Liver (tissue), 9 donors: ENCODE measurements around the gene SCO2. TPM values are rescaled to one million over a fixed set of nuclear protein-coding genes. Genes with fewer than 3 reads are reported as not detected.
A peak's percentile ranks its signal among the peaks of the same experiment; 100 is the strongest.
"Not testable (repeated sequence)": the region's sequence is repeated elsewhere in the genome, so short reads cannot be mapped to it uniquely, and the experiment has no call there.

ENCODE experiments used
- DNase-seq: peaks from one replicate; pipeline ENCODE4 v3.0.0-alpha.2; 2017; ENCODE audit warnings: low spot score
- H3K27ac ChIP-seq, 2 donors: one replicate each; pipeline ENCODE4 v1.7.0; 2013; ENCODE audit warnings: inconsistent platforms in 2 of 2, low read length in 2 of 2, control low read depth in 1 of 2, low read depth in 1 of 2, mild to moderate bottlenecking in 1 of 2
- H3K27me3 ChIP-seq, 4 donors: one replicate each; pipeline versions ENCODE4 v1.6.1 to v1.7.0; 2013; ENCODE audit warnings: low read length in 3 of 4, inconsistent platforms in 1 of 4, mild to moderate bottlenecking in 1 of 4, moderate library complexity in 1 of 4; ENCODE audit not compliant: control insufficient read depth in 4 of 4, insufficient read depth in 4 of 4
- H3K36me3 ChIP-seq, 4 donors: one replicate each; pipeline versions ENCODE4 v1.6.1 to v1.7.0; 2013; ENCODE audit warnings: low read length in 3 of 4, mild to moderate bottlenecking in 3 of 4, low read depth in 1 of 4, moderate library complexity in 1 of 4; ENCODE audit not compliant: control insufficient read depth in 4 of 4, insufficient read depth in 3 of 4
- H3K4me1 ChIP-seq, 4 donors: one replicate each; pipeline versions ENCODE4 v1.6.1 to v1.7.0; 2013; ENCODE audit warnings: low read length in 3 of 4, mild to moderate bottlenecking in 3 of 4, moderate library complexity in 1 of 4; ENCODE audit not compliant: control insufficient read depth in 4 of 4, insufficient read depth in 4 of 4
- H3K4me3 ChIP-seq, 3 donors: one replicate each; pipeline versions ENCODE4 v1.6.1 to v1.7.0; 2013; ENCODE audit warnings: low read length in 3 of 3, control low read depth in 1 of 3, low read depth in 1 of 3, mild to moderate bottlenecking in 1 of 3
- H3K9ac ChIP-seq, 2 donors: one replicate each; pipeline ENCODE4 v1.7.0; 2013; ENCODE audit warnings: low read length in 2 of 2, mild to moderate bottlenecking in 2 of 2, moderate library complexity in 2 of 2, control low read depth in 1 of 2, low read depth in 1 of 2
- H3K9me3 ChIP-seq, 4 donors: one replicate each; pipeline versions ENCODE4 v1.6.1 to v1.7.0; 2013; ENCODE audit warnings: low read length in 3 of 4; ENCODE audit not compliant: control insufficient read depth in 4 of 4
- CTCF ChIP-seq: fragments of 150-350 bp; IDR thresholded peaks from 2 replicates; pipeline ENCODE4 v1.5.1; 2017; ENCODE audit warnings: improper control_type of control experiment, low read depth, low read length; ENCODE audit not compliant: missing input control
- EGR1 ChIP-seq, 2 donors: IDR thresholded peaks; 2 replicates each; pipeline ENCODE4 v1.6.1; 2016 to 2018; ENCODE audit warnings: antibody characterized with exemption in 2 of 2, low read depth in 2 of 2
- FOXA1 ChIP-seq: IDR thresholded peaks from 2 replicates; pipeline ENCODE4 v1.6.1; 2016; ENCODE audit warnings: antibody characterized with exemption
- FOXA2 ChIP-seq: IDR thresholded peaks from 2 replicates; pipeline ENCODE4 v1.6.1; 2016; ENCODE audit warnings: antibody characterized with exemption
- HNF4A ChIP-seq, 2 donors: conservative IDR thresholded peaks; 2 replicates each; pipeline ENCODE4 v1.6.1; 2016; ENCODE audit warnings: antibody characterized with exemption in 2 of 2, mild to moderate bottlenecking in 2 of 2
- MAX ChIP-seq: IDR thresholded peaks from 2 replicates; pipeline ENCODE4 v1.6.1; 2016; ENCODE audit warnings: antibody characterized with exemption
- NR2F2 ChIP-seq: IDR thresholded peaks from 2 replicates; pipeline ENCODE4 v1.6.1; 2016; ENCODE audit warnings: antibody characterized with exemption
- RAD21 ChIP-seq, 2 donors: IDR thresholded peaks; 2 replicates each; pipeline ENCODE4 v1.6.1; 2016; ENCODE audit warnings: antibody characterized with exemption in 2 of 2, mild to moderate bottlenecking in 2 of 2
- REST ChIP-seq: IDR thresholded peaks from 2 replicates; pipeline ENCODE4 v1.6.1; 2016; ENCODE audit warnings: antibody characterized with exemption, mild to moderate bottlenecking
- RXRA ChIP-seq, 2 donors: IDR thresholded peaks; 2 replicates each; pipeline ENCODE4 v1.6.1; 2017 to 2018; ENCODE audit warnings: antibody characterized with exemption in 2 of 2, mild to moderate bottlenecking in 1 of 2
- TAF1 ChIP-seq: conservative IDR thresholded peaks from 2 replicates; pipeline ENCODE4 v1.6.1; 2016; ENCODE audit warnings: antibody characterized with exemption, mild to moderate bottlenecking
- YY1 ChIP-seq: IDR thresholded peaks from 2 replicates; pipeline ENCODE4 v1.6.1; 2016; ENCODE audit warnings: antibody characterized with exemption, mild to moderate bottlenecking
- WGBS: extraction: QIAGEN DNeasy Blood & Tissue Kit; methylation state at CpG from one replicate; pipeline ENCODE4 v1.1.7; 2013; 5-methylcytosine and 5-hydroxymethylcytosine counted together
- polyA plus RNA-seq, 2 donors: library from polyadenylated mRNA; stranded (reverse) in 1 of 2; unstranded in 1 of 2; fragments of 200-250 nt in 1 of 2; fragments of >200 nt in 1 of 2; fragmentation: Nextera tagmentation in 1 of 2; extraction: Ambion mirVana in 1 of 2; gene quantifications; one replicate each; pipeline versions ENCODE4 v1.2.1 to v1.2.3, GENCODE V29; 2013 to 2015
- total RNA-seq, 2 donors: library from RNA; depleted of rRNA; stranded (reverse); fragments of >200 nt; gene quantifications; one replicate each; pipeline ENCODE4 v1.2.3, GENCODE V29; 2014
- donor health status: healthy.
- donor health status: healthy.
- donor health status: healthy.
- donor health status: healthy.
- donor health status: healthy.

Gene SCO2
- total and polyA plus RNA-seq, 4 donors: 1.4 to 2.9 (median 1.8) TPM

- H3K27ac ChIP-seq, H3K36me3 ChIP-seq, H3K4me3 ChIP-seq, H3K9ac ChIP-seq, DNase-seq, H3K27me3 ChIP-seq, H3K9me3 ChIP-seq: not testable (repeated sequence)
- H3K4me1 ChIP-seq: peaks cover 0 to 21% (median 15%) of the 10 kb centered on the region in 4 donors
- TF ChIP-seq RXRA (IDR thresholded peaks at IDR 0.05): peak; percentile 17 to 34
- WGBS: 67% methylated on average over 21 of the region's 21 CpGs
Observed at GRCh38 chr22:50533856-50534711, 8.7 kb upstream of the SCO2 start.

GRCh38 chr22:50532824-50533796 lies 7.7 kb upstream of the SCO2 start:
- Histone ChIP-seq H3K27ac (peak overlapping the region; percentile 92 to 98), H3K27me3 (no peaks in the 10 kb centered on the region), H3K9ac (no peak overlapping the region)

More at GRCh38 chr22:50532824-50533796, 7.7 kb upstream of the SCO2 start:
- Histone ChIP-seq H3K4me3 (peak overlapping the region in 1 of 3 donors; percentile 93), H3K36me3 (no peaks in the 10 kb centered on the region), H3K4me1 (peaks cover 0 to 24% (median 14%) of the 10 kb centered on the region in 4 donors), H3K9me3 (no peaks in the 10 kb centered on the region)
- DNase-seq: no peak
- 77% methylated on average over 19 of the region's 19 CpGs for WGBS
- no peak for TF ChIP-seq RAD21 (IDR thresholded peaks at IDR 0.05)
- TF ChIP-seq HNF4A (conservative IDR thresholded peaks at IDR 0.05): no peak
- TF ChIP-seq MAX: no peak
- TF ChIP-seq YY1: no peak
- TF ChIP-seq FOXA2: no peak
- no peak for TF ChIP-seq RXRA (IDR thresholded peaks at IDR 0.05)
- TF ChIP-seq TAF1: no peak
- TF ChIP-seq CTCF: no peak
- no peak for TF ChIP-seq EGR1 (IDR thresholded peaks at IDR 0.05; ENCODE audit: low read depth in 2 of 2)
- TF ChIP-seq REST: no peak
- no peak for TF ChIP-seq FOXA1
- no peak for TF ChIP-seq NR2F2
